Measurements from ENCODE around the gene PITPNM1.

The PITPNM1 gene

GRCh38 chr11:67450796-67451657 lies 54.1 kb downstream of the PITPNM1 start:
- Histone ChIP-seq H3K9ac (ENCODE audit: low read length in 2 of 2) (no peak overlapping the region), H3K27ac (ENCODE audit: low read length) (no peak overlapping the region), H3K27me3 (ENCODE audit: control insufficient read depth in 1 of 2, insufficient read depth in 2 of 2, low read length in 2 of 2) (no peaks in the 10 kb centered on the region), H3K9me3 (ENCODE audit: control insufficient read depth in 2 of 2, low read length in 2 of 2) (no peaks in the 10 kb centered on the region), H3K4me3 (ENCODE audit: low read length in 2 of 2) (no peak overlapping the region), H3K36me3 (ENCODE audit: control insufficient read depth in 2 of 2, insufficient read depth in 2 of 2, low read length in 2 of 2) (no peaks in the 10 kb centered on the region), H3K4me1 (ENCODE audit: control insufficient read depth, insufficient read depth, low read length) (no peaks in the 10 kb centered on the region)

GRCh38 chr11:67449116-67449844 lies 55.9 kb downstream of the PITPNM1 start:
- Histone ChIP-seq H3K27ac (ENCODE audit: low read length) (no peak overlapping the region), H3K36me3 (ENCODE audit: control insufficient read depth in 2 of 2, insufficient read depth in 2 of 2, low read length in 2 of 2) (no peaks in the 10 kb centered on the region), H3K27me3 (ENCODE audit: control insufficient read depth in 1 of 2, insufficient read depth in 2 of 2, low read length in 2 of 2) (no peaks in the 10 kb centered on the region), H3K9me3 (ENCODE audit: control insufficient read depth in 2 of 2, low read length in 2 of 2) (no peaks in the 10 kb centered on the region), H3K4me3 (ENCODE audit: low read length in 2 of 2) (no peak overlapping the region), H3K4me1 (ENCODE audit: control insufficient read depth, insufficient read depth, low read length) (no peaks in the 10 kb centered on the region), H3K9ac (ENCODE audit: low read length in 2 of 2) (no peak overlapping the region)

- H3K4me3 ChIP-seq (ENCODE audit: low read length in 2 of 2) = no peak overlapping the region
- H3K27me3 ChIP-seq (ENCODE audit: control insufficient read depth in 1 of 2, insufficient read depth in 2 of 2, low read length in 2 of 2) = no peaks in the 10 kb centered on the region
- no peaks in the 10 kb centered on the region for H3K9me3 ChIP-seq (ENCODE audit: control insufficient read depth in 2 of 2, low read length in 2 of 2)
- no peaks in the 10 kb centered on the region for H3K4me1 ChIP-seq (ENCODE audit: control insufficient read depth, insufficient read depth, low read length)
- no peak overlapping the region for H3K27ac ChIP-seq (ENCODE audit: low read length)
- H3K36me3 ChIP-seq (ENCODE audit: control insufficient read depth in 2 of 2, insufficient read depth in 2 of 2, low read length in 2 of 2) = no peaks in the 10 kb centered on the region
- no peak overlapping the region for H3K9ac ChIP-seq (ENCODE audit: low read length in 2 of 2)
These were observed 56.9 kb downstream of the PITPNM1 start for GRCh38 chr11:67448220-67448609.

GRCh38 chr11:67445515-67445914 lies 59.6 kb downstream of the PITPNM1 start:
- H3K4me3 ChIP-seq (ENCODE audit: low read length in 2 of 2) = no peak overlapping the region
- peaks cover 0 to 10% of the 10 kb centered on the region in 2 donors for H3K36me3 ChIP-seq (ENCODE audit: control insufficient read depth in 2 of 2, insufficient read depth in 2 of 2, low read length in 2 of 2)
- H3K27ac ChIP-seq (ENCODE audit: low read length) = no peak overlapping the region
- no peaks in the 10 kb centered on the region for H3K9me3 ChIP-seq (ENCODE audit: control insufficient read depth in 2 of 2, low read length in 2 of 2)
- peaks cover 14% of the 10 kb centered on the region for H3K4me1 ChIP-seq (ENCODE audit: control insufficient read depth, insufficient read depth, low read length)
- H3K9ac ChIP-seq (ENCODE audit: low read length in 2 of 2) = no peak overlapping the region
- H3K27me3 ChIP-seq (ENCODE audit: control insufficient read depth in 1 of 2, insufficient read depth in 2 of 2, low read length in 2 of 2) = no peaks in the 10 kb centered on the region

GRCh38 chr11:67442504-67443404 lies 62.4 kb downstream of the PITPNM1 start:
- Histone ChIP-seq H3K27ac (ENCODE audit: low read length) (peak overlapping the region; percentile 80), H3K4me1 (ENCODE audit: control insufficient read depth, insufficient read depth, low read length) (peaks cover 22% of the 10 kb centered on the region), H3K9me3 (ENCODE audit: control insufficient read depth in 2 of 2, low read length in 2 of 2) (no peaks in the 10 kb centered on the region), H3K4me3 (ENCODE audit: low read length in 2 of 2) (peak overlapping the region; percentile 67 to 78), H3K27me3 (ENCODE audit: control insufficient read depth in 1 of 2, insufficient read depth in 2 of 2, low read length in 2 of 2) (no peaks in the 10 kb centered on the region), H3K9ac (ENCODE audit: low read length in 2 of 2) (peak overlapping the region; percentile 72 to 77), H3K36me3 (ENCODE audit: control insufficient read depth in 2 of 2, insufficient read depth in 2 of 2, low read length in 2 of 2) (peaks cover 0 to 15% of the 10 kb centered on the region in 2 donors)

Data from stomach smooth muscle (tissue), 2 donors.